Mesendoderm (in vitro differentiated cells): ENCODE results near the gene EPB41L5.
"Not testable (repeated sequence)": the region's sequence is repeated elsewhere in the genome, so short reads cannot be mapped to it uniquely, and the experiment has no call there.

Experiments used
- DNase-seq: peaks from one replicate; pipeline ENCODE4 v3.0.0; 2013
- H2AK5ac ChIP-seq: 2 replicates; pipeline ENCODE4 v1.6.1; 2013; ENCODE audit warnings: low read length, inconsistent platforms
- H2BK120ac ChIP-seq: 2 replicates; pipeline ENCODE4 v1.6.1; 2013; ENCODE audit warnings: low read depth, mild to moderate bottlenecking, low read length, moderate library complexity, mixed read lengths
- H2BK15ac ChIP-seq: replicated peaks from 2 replicates; pipeline ENCODE4 v1.6.1; 2013; ENCODE audit warnings: low read depth, mild to moderate bottlenecking, moderate library complexity
- H2BK5ac ChIP-seq: 2 replicates; pipeline ENCODE4 v1.6.1; 2013; ENCODE audit warnings: low read length, inconsistent platforms
- H3K18ac ChIP-seq: 2 replicates; pipeline ENCODE4 v1.6.1; 2013; ENCODE audit warnings: mild to moderate bottlenecking, low read length, mixed read lengths
- H3K23ac ChIP-seq: one replicate; pipeline ENCODE4 v1.6.1; 2013; ENCODE audit warnings: low read length
- H3K27ac ChIP-seq: 2 replicates; pipeline ENCODE4 v1.5.1; 2013; ENCODE audit warnings: low read depth, mild to moderate bottlenecking, inconsistent platforms, low read length, moderate library complexity
- H3K27me3 ChIP-seq: 2 replicates; pipeline ENCODE4 v1.6.1; 2013; ENCODE audit warnings: low read length, control low read depth, mild to moderate bottlenecking, inconsistent platforms; ENCODE audit not compliant: insufficient read depth, poor library complexity
- H3K36me3 ChIP-seq: 2 replicates; pipeline ENCODE4 v1.6.1; 2013; ENCODE audit warnings: low read length, inconsistent platforms; ENCODE audit not compliant: control insufficient read depth, insufficient read depth
- H3K4ac ChIP-seq: one replicate; pipeline ENCODE4 v1.6.1; 2013; ENCODE audit warnings: low read depth, mild to moderate bottlenecking, low read length, moderate library complexity
- H3K4me1 ChIP-seq: 2 replicates; pipeline ENCODE4 v1.6.1; 2013; ENCODE audit warnings: low read depth, low read length, inconsistent platforms; ENCODE audit not compliant: control insufficient read depth
- H3K4me2 ChIP-seq: 2 replicates; pipeline ENCODE4 v1.6.1; 2013; ENCODE audit warnings: low read length
- H3K4me3 ChIP-seq: 2 replicates; pipeline ENCODE4 v1.5.1; 2013; ENCODE audit warnings: mild to moderate bottlenecking, low read length
- H3K56ac ChIP-seq: one replicate; pipeline ENCODE4 v1.6.1; 2013; ENCODE audit warnings: low read length
- H3K79me1 ChIP-seq: 2 replicates; pipeline ENCODE4 v1.6.1; 2013; ENCODE audit warnings: low read length, inconsistent platforms
- H3K79me2 ChIP-seq: 2 replicates; pipeline ENCODE4 v1.6.1; 2013; ENCODE audit warnings: mild to moderate bottlenecking, low read length; ENCODE audit not compliant: control insufficient read depth, insufficient read depth
- H3K9ac ChIP-seq: 2 replicates; pipeline ENCODE4 v1.6.1; 2013; ENCODE audit warnings: low read length, inconsistent platforms
- H4K5ac ChIP-seq: one replicate; pipeline ENCODE4 v1.6.1; 2013; ENCODE audit warnings: low read length
- H4K8ac ChIP-seq: one replicate; pipeline ENCODE4 v1.6.1; 2013; ENCODE audit warnings: low read depth, mild to moderate bottlenecking, control low read depth, low read length, moderate library complexity
- WGBS: extraction: QIAGEN DNeasy Blood & Tissue Kit; methylation state at CpG from one replicate; pipeline ENCODE4 v1.1.7; 2013; ENCODE audit warnings: low lambda C conversion rate, missing lambda C conversion rate; ENCODE audit not compliant: insufficient coverage; ENCODE audit errors: extremely low coverage; 5-methylcytosine and 5-hydroxymethylcytosine counted together

The EPB41L5 gene

GRCh38 chr2:120133572-120134244, 120.8 kb downstream of the EPB41L5 start:
- Histone ChIP-seq H3K4me3 (no peak overlapping the region), H2BK120ac (no peak overlapping the region), H2BK5ac (no peak overlapping the region), H2BK15ac (no peak overlapping the region), H3K4me2 (no peak overlapping the region), H3K23ac (no peak overlapping the region), H3K36me3 (no peaks in the 10 kb centered on the region), H3K18ac (no peak overlapping the region), H3K4ac (no peak overlapping the region), H3K27ac (no peak overlapping the region), H3K56ac (no peak overlapping the region), H2AK5ac (no peak overlapping the region), H3K79me1 (no peaks in the 10 kb centered on the region), H4K5ac (no peak overlapping the region), H3K79me2 (no peaks in the 10 kb centered on the region), H3K9ac (no peak overlapping the region), H3K27me3 (no peaks in the 10 kb centered on the region), H3K4me1 (no peaks in the 10 kb centered on the region), H4K8ac (no peak overlapping the region)
- peak; percentile 27 for DNase-seq
- WGBS = no CpG with 5 or more reads among the region's 2 CpGs

- Histone ChIP-seq H3K4me3 (no peak overlapping the region), H3K36me3 (no peaks in the 10 kb centered on the region), H3K4ac (no peak overlapping the region), H2BK120ac (no peak overlapping the region), H2BK15ac (no peak overlapping the region), H4K5ac (no peak overlapping the region), H3K27me3 (no peaks in the 10 kb centered on the region), H3K56ac (no peak overlapping the region), H3K79me2 (no peaks in the 10 kb centered on the region), H3K27ac (no peak overlapping the region), H3K4me2 (no peak overlapping the region), H3K79me1 (no peaks in the 10 kb centered on the region), H2AK5ac (no peak overlapping the region), H3K9ac (no peak overlapping the region), H3K4me1 (no peaks in the 10 kb centered on the region), H3K18ac (no peak overlapping the region), H2BK5ac (no peak overlapping the region), H4K8ac (no peak overlapping the region), H3K23ac (no peak overlapping the region)
- peak; percentile 85 for DNase-seq
- WGBS = no CpG with 5 or more reads among the region's 4 CpGs
These were observed 121.4 kb downstream of the EPB41L5 start for GRCh38 chr2:120134263-120134662.

GRCh38 chr2:120135013-120135412, 122.1 kb downstream of the EPB41L5 start:
- not testable (repeated sequence) for H3K79me2 ChIP-seq, H3K4ac ChIP-seq, DNase-seq, H4K8ac ChIP-seq, H3K4me1 ChIP-seq, H3K56ac ChIP-seq, H2BK5ac ChIP-seq, H2AK5ac ChIP-seq, H3K4me2 ChIP-seq, H2BK120ac ChIP-seq, H3K27me3 ChIP-seq, H3K27ac ChIP-seq, H3K4me3 ChIP-seq, H3K36me3 ChIP-seq, H3K79me1 ChIP-seq, H4K5ac ChIP-seq, H2BK15ac ChIP-seq, H3K23ac ChIP-seq, H3K18ac ChIP-seq, H3K9ac ChIP-seq
- no CpG with 5 or more reads among the region's 2 CpGs for WGBS

- H3K4me2 ChIP-seq = no peak overlapping the region
These were observed 128.0 kb downstream of the EPB41L5 start for GRCh38 chr2:120140866-120141265.

GRCh38 chr2:120141300-120142069, 128.6 kb downstream of the EPB41L5 start:
- H3K9ac ChIP-seq = no peak overlapping the region

More at GRCh38 chr2:120140866-120141265, 128.0 kb downstream of the EPB41L5 start:
- H3K27ac ChIP-seq = no peak overlapping the region
- no peaks in the 10 kb centered on the region for H3K4me1 ChIP-seq
- H2BK5ac ChIP-seq = no peak overlapping the region
- no peak overlapping the region for H3K23ac ChIP-seq
- H3K4me3 ChIP-seq = no peak overlapping the region
- no peak overlapping the region for H3K4ac ChIP-seq
- no peak overlapping the region for H4K8ac ChIP-seq
- H3K79me1 ChIP-seq = no peaks in the 10 kb centered on the region
- H4K5ac ChIP-seq = no peak overlapping the region
- no peaks in the 10 kb centered on the region for H3K27me3 ChIP-seq
- WGBS = no CpG with 5 or more reads among the region's 4 CpGs
- H3K9ac ChIP-seq = no peak overlapping the region
- no peaks in the 10 kb centered on the region for H3K79me2 ChIP-seq
- no peak overlapping the region for H3K18ac ChIP-seq
- H3K36me3 ChIP-seq = no peaks in the 10 kb centered on the region
- no peak overlapping the region for H2AK5ac ChIP-seq
- H2BK15ac ChIP-seq = no peak overlapping the region
- H2BK120ac ChIP-seq = no peak overlapping the region
- no peak for DNase-seq
- H3K56ac ChIP-seq = no peak overlapping the region

More at GRCh38 chr2:120141300-120142069, 128.6 kb downstream of the EPB41L5 start:
- H2AK5ac ChIP-seq = no peak overlapping the region
- no peak overlapping the region for H3K56ac ChIP-seq
- no peak overlapping the region for H4K5ac ChIP-seq
- WGBS = no CpG with 5 or more reads among the region's 2 CpGs
- no peak overlapping the region for H4K8ac ChIP-seq
- H2BK5ac ChIP-seq = no peak overlapping the region
- DNase-seq = no peak
- no peak overlapping the region for H3K4ac ChIP-seq
- H3K27me3 ChIP-seq = no peaks in the 10 kb centered on the region
- no peaks in the 10 kb centered on the region for H3K4me1 ChIP-seq
- no peaks in the 10 kb centered on the region for H3K36me3 ChIP-seq
- no peak overlapping the region for H2BK15ac ChIP-seq
- no peaks in the 10 kb centered on the region for H3K79me2 ChIP-seq
- H3K4me2 ChIP-seq = no peak overlapping the region
- no peaks in the 10 kb centered on the region for H3K79me1 ChIP-seq
- H3K27ac ChIP-seq = no peak overlapping the region
- H3K4me3 ChIP-seq = no peak overlapping the region
- H3K18ac ChIP-seq = no peak overlapping the region
- H2BK120ac ChIP-seq = no peak overlapping the region
- no peak overlapping the region for H3K23ac ChIP-seq
